GM18907 (cell line): ENCODE data around the gene CPNE7.
"Not testable (repeated sequence)": the region's sequence is repeated elsewhere in the genome, so short reads cannot be mapped to it uniquely, and the experiment has no call there.

Experiments used
- ATAC-seq: cut with Tn5 transposase; IDR thresholded peaks from one replicate; pipeline ENCODE4 v1.9.1; 2021; ENCODE audit warnings: mild to moderate bottlenecking, moderate library complexity; ENCODE audit not compliant: unreplicated experiment

CPNE7 gene

GRCh38 chr16:89565256-89565505 is 10.4 kb upstream of the CPNE7 start:
- no peak for ATAC-seq

DNA sequence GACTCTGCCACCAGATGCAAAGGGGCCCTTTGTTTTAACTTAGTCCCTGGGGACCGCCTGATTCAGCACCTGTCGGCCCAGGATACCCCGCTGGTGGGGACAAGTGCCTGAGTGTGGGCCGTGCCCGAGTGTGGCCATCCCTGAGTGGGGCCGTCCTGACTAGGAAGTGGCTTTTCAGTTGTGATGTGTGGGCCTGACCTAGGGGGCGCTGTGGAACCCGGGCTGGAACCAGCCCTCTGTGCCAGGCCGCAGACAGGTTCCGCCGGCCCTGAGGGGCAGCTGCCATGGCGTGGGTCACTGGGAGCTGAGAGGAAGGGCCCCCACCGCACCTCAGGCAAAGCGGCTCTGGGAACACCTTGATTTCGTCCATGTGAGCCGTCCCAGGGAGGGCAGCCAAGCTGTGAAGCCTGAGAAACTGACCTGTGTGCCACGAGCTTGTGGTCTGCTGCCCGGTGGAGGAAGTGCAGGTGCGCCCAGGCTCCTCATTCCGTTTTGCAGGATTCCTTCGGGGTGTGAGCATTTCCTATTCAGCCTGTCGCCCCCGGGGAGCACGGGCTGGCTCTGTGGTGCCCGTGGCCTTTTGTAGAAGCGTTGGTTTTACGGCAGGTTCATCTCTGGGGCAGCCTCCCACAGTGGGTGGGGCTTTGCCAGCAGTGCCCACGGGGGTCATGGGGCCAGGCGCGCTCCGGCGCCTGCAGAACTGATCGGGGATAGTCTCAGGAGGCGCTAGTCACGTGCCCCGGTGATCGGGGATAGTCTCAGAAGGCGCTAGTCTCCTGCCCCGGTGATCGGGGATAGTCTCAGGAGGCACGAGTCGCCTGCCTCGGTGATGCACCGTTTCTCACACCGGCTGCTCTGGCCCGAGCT is 9.8 kb upstream of the CPNE7 start:
- ATAC-seq: no peak

GRCh38 chr16:89567656-89568594 is 7.6 kb upstream of the CPNE7 start:
- no peak for ATAC-seq

GRCh38 chr16:89569506-89570341 is 5.8 kb upstream of the CPNE7 start:
- ATAC-seq: no peak

- ATAC-seq: no peak
These were observed 5.1 kb upstream of the CPNE7 start for GRCh38 chr16:89570342-89570923.

DNA sequence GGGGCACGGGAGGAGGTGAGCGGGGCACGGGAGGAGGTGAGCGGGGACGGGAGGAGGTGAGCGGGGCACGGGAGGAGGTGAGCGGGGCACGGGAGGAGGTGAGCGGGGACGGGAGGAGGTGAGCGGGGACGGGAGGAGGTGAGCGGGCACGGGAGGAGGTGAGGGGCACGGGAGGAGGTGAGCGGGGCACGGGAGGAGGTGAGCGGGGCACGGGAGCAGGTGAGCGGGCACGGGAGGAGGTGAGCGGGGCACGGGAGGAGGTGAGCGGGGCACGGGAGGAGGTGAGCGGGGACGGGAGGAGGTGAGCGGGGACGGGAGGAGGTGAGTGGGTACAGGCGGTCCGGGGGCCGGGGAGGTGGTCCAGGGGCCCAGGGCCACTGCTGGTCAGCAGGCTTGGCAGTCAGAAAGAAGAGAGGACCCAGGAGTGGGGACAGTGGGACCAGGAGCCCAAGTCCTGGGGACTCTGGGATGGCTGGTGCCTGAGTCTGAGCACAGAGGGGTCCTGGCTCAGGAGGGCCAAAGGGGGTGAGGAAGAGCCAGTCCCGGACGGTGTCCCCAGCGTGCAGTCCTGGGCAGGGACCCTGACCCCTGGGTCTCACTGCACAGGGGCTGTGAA is 4.5 kb upstream of the CPNE7 start:
- not testable (repeated sequence) for ATAC-seq

- ATAC-seq: no peak
These were observed 3.9 kb upstream of the CPNE7 start for GRCh38 chr16:89571636-89572035.

- ATAC-seq: peak; percentile 34
These were observed 3.5 kb upstream of the CPNE7 start for GRCh38 chr16:89572073-89572484.

DNA sequence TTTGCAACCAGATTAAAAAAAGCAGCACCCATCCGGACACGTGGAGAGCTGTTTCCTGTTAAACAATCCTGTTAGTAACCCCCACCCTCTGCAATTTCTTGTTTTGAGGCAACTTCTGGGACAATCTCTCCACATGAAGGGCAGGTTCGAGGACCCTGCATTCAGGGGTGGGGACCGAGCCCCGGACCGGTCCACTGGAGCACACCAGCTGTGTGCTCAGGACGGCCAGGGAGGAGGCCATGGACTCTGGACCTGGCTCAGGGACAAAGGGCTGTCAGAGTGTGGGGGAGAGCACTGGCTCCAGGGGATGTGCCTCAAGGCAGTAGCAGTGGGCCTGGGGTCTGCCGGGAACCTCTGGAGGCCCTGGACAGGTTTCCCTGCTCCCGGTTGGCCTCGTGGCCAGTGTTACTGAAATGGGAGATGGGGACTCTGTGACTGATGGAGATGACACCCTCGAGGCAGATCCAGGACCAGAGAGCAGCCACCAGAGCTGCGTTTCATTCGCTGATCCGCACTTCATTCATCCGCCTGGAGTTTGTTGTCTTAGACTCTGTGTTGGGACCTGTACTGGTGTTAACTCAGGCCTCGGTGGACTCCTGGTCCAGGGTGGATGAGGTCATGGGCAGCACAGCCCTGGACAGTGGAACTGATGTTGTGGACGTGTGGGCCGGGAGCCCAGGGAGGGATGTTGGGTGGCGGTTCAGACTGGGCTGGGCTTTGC is 2.9 kb upstream of the CPNE7 start:
- no peak for ATAC-seq

DNA sequence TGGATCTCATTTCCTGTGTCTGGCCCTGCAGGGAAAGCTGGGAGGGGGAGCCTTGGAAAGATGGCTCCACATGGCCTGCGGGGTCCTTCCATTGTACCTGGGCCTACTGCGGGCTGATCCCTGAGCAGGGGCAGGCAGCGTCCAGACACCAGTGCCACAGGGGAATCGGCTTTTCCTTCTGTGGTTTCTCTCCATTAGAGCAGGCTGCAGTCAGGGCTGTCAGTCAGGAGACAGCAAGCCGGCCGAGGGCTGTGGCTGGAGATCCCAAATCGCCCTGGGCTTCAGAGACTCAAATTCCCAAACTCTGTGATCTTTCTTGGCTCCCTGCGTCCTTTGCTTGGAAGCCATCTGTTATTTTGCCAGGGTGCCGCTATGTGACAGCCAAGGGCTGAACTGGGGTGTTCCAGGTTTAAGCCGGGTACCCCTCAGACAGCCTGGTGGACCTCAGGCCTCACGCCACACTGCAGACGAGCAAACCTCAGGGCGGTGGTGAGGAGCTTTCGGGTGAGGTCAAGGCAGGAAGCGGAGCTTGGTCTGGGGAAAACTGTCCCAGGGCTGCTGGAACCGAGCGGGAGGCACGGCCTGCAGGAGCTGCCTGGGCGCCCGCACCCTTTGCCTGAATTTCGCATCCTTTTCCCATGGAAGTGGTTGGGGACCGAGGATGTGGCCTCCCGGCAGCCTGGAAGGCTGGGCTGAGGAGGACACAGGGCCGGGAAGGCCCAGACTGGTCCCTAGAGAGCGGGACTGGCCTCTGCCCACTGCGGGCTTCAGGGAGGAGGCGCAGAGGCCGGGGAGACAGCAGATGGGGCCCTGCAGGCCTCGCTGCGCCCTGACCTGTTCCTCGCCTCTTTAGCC is 1.5 kb upstream of the CPNE7 start:
- ATAC-seq: no peak

DNA sequence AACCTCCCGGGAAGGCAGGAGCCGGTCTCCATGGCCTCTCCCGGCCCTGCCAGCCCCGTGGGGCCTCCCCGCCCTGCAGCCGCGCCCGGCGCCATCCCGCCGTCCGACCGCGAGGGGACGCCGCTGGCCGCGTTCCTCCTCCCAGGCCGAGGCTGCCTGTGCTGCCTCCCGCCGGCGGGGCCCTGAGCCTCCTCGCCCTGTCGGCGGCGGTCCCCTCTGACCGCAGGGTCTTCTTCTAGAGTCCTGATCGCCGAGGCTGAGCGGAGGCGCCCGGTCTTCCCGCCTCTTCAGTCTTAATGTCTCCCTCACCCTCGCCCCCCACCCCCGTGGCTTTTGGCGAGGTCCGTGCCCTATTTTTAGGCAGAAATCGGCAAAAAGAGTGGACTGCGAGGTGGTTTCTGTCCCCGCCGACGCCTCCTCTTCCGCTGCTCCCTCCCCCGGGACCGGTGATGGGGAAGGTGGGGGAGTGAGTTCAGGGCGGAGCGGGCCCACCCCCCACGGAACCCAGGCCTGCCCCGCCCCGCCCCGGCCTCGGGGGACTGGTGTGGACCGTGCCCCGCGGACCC is 794 bp upstream of the CPNE7 start:
- ATAC-seq: peak; percentile 49

DNA sequence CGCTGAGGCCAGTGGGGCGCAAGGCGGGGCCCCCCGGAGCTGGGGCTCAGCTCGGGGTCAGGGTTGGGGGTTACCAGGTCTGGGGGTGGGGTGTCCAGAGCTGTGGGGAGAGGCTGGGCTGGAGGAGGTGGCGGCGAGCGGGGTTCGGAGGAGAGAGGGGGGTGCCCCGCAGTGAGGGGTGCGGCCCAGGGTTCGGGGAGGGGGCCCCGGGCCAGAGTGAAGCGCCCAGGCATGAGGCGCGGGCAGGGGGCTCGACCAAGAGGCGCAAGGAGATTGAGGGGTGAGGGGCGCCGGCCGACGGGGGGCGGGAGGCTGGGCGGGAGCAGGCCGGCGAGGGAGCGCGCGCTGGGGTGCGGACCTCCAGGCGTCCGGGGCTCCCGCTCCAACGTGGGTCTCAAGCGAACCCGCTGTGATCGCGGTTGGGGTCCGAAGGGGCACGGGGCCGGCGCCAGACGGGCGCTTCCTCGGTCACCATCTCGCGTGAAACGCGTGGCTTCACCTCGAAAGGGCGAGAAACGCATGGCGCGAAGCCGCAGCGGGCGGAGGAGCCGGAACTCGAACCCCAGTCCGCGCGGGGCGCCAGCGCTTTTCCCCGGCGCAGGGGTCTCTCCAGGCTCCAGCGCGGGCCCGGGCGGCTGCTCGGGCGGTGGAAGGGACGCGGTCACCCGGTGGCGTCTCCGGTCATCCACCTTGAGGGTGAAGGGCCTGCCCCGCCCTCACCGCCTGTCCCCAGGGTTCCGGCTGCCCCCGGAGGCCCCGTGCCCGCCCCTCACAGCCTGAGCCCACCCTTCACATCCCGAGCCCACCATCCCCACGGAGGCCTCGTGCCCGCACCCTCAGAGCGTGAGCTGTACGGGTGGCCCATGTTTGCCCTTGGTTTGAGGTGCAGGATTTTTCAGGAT is 846 bp downstream of the CPNE7 start:
- no peak for ATAC-seq

DNA sequence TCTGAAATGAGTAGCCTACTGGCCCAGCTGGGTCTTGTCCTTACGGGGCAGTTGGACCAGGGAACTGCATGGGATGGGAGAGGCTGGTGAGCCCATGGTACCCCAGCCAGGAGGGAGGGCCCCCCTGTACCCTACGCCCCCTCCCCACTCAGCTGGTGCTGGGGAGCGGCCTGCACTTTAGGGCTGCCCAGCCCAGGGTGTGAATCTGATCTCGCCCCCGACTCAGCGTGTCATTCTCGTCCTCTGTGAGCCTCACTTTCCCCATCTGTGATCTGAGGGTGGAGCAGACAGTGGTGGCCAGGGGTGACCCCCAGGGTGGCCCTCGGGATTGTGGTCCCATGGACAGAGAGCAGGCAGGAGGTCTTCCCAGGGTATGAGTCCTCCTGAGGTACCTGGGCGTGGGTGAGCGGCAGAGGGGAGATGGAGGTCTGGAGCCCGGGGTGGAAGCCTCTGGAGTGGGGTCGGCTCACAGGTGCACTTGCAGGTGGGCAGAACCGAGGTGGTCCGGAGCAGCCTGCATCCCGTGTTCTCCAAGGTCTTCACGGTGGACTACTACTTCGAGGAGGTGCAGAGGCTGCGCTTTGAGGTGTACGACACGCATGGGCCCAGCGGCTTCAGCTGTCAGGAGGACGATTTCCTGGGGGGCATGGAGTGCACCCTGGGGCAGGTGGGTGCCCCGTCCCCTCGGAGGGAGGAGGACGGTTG is 1.6 kb downstream of the CPNE7 start:
- no peak for ATAC-seq

- no peak for ATAC-seq
These were observed 3.8 kb downstream of the CPNE7 start for GRCh38 chr16:89579351-89579750.

GRCh38 chr16:89581045-89581695 is 5.6 kb downstream of the CPNE7 start:
- no peak for ATAC-seq

DNA sequence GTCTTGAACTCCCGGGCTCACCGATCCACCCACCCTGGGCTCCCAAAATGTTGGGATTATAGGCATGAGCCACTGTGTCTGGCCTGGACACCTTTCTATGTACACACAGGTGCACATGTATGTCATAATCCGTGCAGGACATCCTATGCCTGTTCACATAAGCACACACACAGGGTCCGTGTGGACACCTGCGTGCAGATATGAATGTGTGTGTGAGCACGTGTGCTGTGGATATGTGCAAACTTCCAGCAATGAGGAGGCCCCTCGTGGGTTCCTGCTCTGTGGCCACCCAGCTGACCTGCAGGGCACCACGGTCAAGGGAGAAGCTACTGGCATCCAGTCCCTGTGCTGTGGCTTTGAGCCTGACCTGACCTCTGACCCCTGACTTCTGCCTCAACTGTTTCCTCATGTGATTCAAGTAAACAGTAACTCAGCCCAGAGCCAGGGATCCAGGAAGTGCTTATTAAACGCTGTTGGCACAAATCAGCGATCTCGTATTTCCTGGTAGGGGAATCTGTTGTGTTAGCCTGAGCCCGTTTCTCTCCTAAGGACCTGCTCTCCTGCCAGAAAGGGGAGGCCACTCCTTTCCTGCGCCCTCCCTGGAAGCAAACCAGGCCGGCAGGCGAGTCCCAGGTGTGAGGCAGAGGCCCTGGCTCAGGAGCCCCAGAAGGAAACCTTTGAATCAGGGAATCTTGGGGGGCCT is 6.5 kb downstream of the CPNE7 start:
- no peak for ATAC-seq
